Lung (tissue), 12 donors: ENCODE results near the gene OR6Y1. TPM values are rescaled to one million over a fixed set of nuclear protein-coding genes. Genes with fewer than 3 reads are reported as not detected.

Experiments
- ATAC-seq: fragments of 200-7000 bp; cut with Tn5 transposase; one replicate; pipeline ENCODE4 v1.9.1; 2020; ENCODE audit warnings: moderate number of reproducible peaks; ENCODE audit not compliant: insufficient read depth, low FRiP score
- DNase-seq, 3 donors: peaks; one replicate each; pipeline ENCODE4 v3.0.0-alpha.2; 2013 to 2017
- H3K27ac ChIP-seq, 2 donors: one replicate each; pipeline ENCODE4 v1.5.1; 2013; ENCODE audit warnings: mild to moderate bottlenecking in 2 of 2, moderate library complexity in 2 of 2, control low read depth in 1 of 2, inconsistent platforms in 1 of 2, low read depth in 1 of 2, low read length in 1 of 2
- H3K27me3 ChIP-seq, 3 donors: one replicate each; pipeline ENCODE4 v1.5.1; 2013; ENCODE audit warnings: low read length in 2 of 3; ENCODE audit not compliant: control insufficient read depth in 3 of 3, insufficient read depth in 3 of 3
- H3K36me3 ChIP-seq, 4 donors: one replicate each; pipeline ENCODE4 v1.5.1; 2013; ENCODE audit warnings: low read length in 4 of 4, mild to moderate bottlenecking in 1 of 4, moderate library complexity in 1 of 4; ENCODE audit not compliant: control insufficient read depth in 4 of 4, insufficient read depth in 4 of 4
- H3K4me1 ChIP-seq, 5 donors: one replicate each; pipeline ENCODE4 v1.5.1; 2013; ENCODE audit warnings: low read length in 5 of 5, mild to moderate bottlenecking in 2 of 5, moderate library complexity in 1 of 5; ENCODE audit not compliant: control insufficient read depth in 5 of 5, insufficient read depth in 5 of 5
- H3K4me3 ChIP-seq: one replicate; pipeline ENCODE4 v1.5.1; 2013; ENCODE audit warnings: mild to moderate bottlenecking, control low read depth, moderate library complexity
- H3K9ac ChIP-seq, 2 donors: one replicate each; pipeline ENCODE4 v1.5.1; 2013; ENCODE audit warnings: low read length in 2 of 2, control low read depth in 1 of 2; ENCODE audit not compliant: insufficient read depth in 1 of 2
- H3K9me3 ChIP-seq, 4 donors: one replicate each; pipeline ENCODE4 v1.5.1; 2013; ENCODE audit warnings: low read length in 3 of 4, mild to moderate bottlenecking in 1 of 4, moderate library complexity in 1 of 4; ENCODE audit not compliant: control insufficient read depth in 4 of 4, insufficient read depth in 3 of 4
- CTCF ChIP-seq: IDR thresholded peaks from 2 replicates; pipeline ENCODE4 v1.5.1; 2012; ENCODE audit warnings: mild to moderate bottlenecking; ENCODE audit errors: control extremely low read depth, extremely low read depth
- WGBS, 2 donors: extraction: QIAGEN DNeasy Blood & Tissue Kit; methylation state at CpG; one replicate each; pipeline ENCODE4 v1.1.7; 2013; 5-methylcytosine and 5-hydroxymethylcytosine counted together
- polyA plus RNA-seq, 2 donors: library from polyadenylated mRNA; stranded (reverse); fragments of 200-250 nt; gene quantifications; one replicate each; pipeline ENCODE4 v1.2.1, GENCODE V29; 2013
- total RNA-seq, 2 donors: library from RNA; depleted of rRNA in 1 of 2; stranded (reverse); fragments of >200 nt in 1 of 2; gene quantifications; one replicate each; pipeline ENCODE4 v1.2.1, GENCODE V29; 2014 to 2021
- donor health status: control.
- donor health status: control.
- donor health status: Bipolar disorder and iron deficiency.
- donor health status: healthy.
- donor health status: DM: yes; HTN: yes; CAD: no.

The OR6Y1 gene
- total and polyA plus RNA-seq, 4 donors, result not detected

DNA sequence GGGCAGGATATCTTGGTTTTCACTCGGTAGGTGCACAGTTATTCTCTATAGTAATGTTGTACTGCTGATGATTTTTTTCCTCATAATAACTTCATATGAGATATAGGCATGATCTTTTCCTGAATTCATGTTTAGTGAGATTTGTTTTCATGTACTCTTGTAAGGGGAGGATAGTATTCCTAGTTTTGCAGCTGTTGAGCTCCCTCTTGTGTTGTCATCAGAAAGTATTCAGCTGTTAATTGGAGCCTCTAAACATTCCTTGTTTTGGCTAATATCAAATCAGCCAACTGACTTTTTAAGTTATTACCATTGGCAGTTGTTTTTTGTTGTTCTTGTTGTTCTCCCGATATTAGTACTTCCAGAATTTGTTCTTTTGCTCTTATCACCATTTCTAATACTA is 57.8 kb downstream of the OR6Y1 start:
- WGBS, 2 donors, result 36 to 40% methylated on average over 2 of the region's 2 CpGs
- no peak for TF ChIP-seq CTCF
- H3K4me1 ChIP-seq, result no peaks in the 10 kb centered on the region
- peak in 2 of 3 donors; percentile 18 to 30 for DNase-seq
- H3K27me3 ChIP-seq, result no peaks in the 10 kb centered on the region
- no peak overlapping the region for H3K27ac ChIP-seq
- no peak for ATAC-seq
- no peaks in the 10 kb centered on the region for H3K36me3 ChIP-seq
- H3K4me3 ChIP-seq, result no peak overlapping the region
- peaks cover 0 to 2% (median 0%) of the 10 kb centered on the region in 4 donors for H3K9me3 ChIP-seq
- no peak overlapping the region for H3K9ac ChIP-seq

DNA sequence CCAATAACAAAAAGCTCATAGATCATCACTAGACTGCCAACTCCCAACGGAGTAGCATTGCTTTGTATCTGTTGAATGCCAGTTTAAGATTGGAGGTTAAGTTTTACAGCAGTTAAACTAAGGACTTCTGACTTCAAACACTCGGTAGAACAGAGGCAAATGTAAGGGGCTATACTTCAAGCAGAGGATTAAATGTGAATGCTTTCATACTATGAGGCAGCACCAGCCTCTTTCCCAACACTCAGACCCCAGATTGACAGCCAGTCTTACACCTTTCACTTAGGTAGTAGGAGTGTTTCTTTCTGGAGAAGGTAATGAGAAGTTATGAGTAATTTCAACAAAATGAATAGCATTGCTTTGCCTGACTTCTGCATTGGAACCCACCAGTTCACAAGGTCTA is 59.4 kb downstream of the OR6Y1 start:
- DNase-seq (no peak), ATAC-seq (no peak)
- no peak for TF ChIP-seq CTCF
- Histone ChIP-seq H3K27me3 (no peaks in the 10 kb centered on the region), H3K4me1 (no peaks in the 10 kb centered on the region), H3K36me3 (no peaks in the 10 kb centered on the region), H3K27ac (no peak overlapping the region), H3K9me3 (no peaks in the 10 kb centered on the region), H3K9ac (no peak overlapping the region), H3K4me3 (no peak overlapping the region)
- WGBS, 2 donors, result 19 to 32% methylated on average over 2 of the region's 2 CpGs

Other genes starting within 250 kb of the OR6Y1 start
- gene CD1B, start 222.9 kb downstream of the OR6Y1 start, total RNA-seq, result not detected
- gene CD1B, start 222.9 kb downstream of the OR6Y1 start, polyA plus RNA-seq, result under 1 TPM; 0.02 to 0.30 TPM
- gene CD1E, start 200.5 kb downstream of the OR6Y1 start, total RNA-seq, result 1 to 10 TPM in 1 of 2 donors, under 1 TPM in 1; 0.55 to 1.3 TPM
- gene CD1E, start 200.5 kb downstream of the OR6Y1 start, polyA plus RNA-seq, result under 1 TPM; 0.30 to 0.49 TPM
- gene OR10T2, start 154.9 kb downstream of the OR6Y1 start, total RNA-seq, result not detected
- gene OR10T2, start 154.9 kb downstream of the OR6Y1 start, polyA plus RNA-seq, result not detected
- gene OR10K2, start 128.2 kb downstream of the OR6Y1 start, total RNA-seq, result not detected
- gene OR10K2, start 128.2 kb downstream of the OR6Y1 start, polyA plus RNA-seq, result not detected
- gene OR10K1, start 92.6 kb downstream of the OR6Y1 start, total RNA-seq, result not detected
- not detected for gene OR10K1, start 92.6 kb downstream of the OR6Y1 start, polyA plus RNA-seq
- not detected for gene OR10R2, start 82.2 kb downstream of the OR6Y1 start, total RNA-seq
- not detected for gene OR10R2, start 82.2 kb downstream of the OR6Y1 start, polyA plus RNA-seq
- gene OR6P1, start 16.2 kb upstream of the OR6Y1 start, total RNA-seq, result not detected
- not detected for gene OR6P1, start 16.2 kb upstream of the OR6Y1 start, polyA plus RNA-seq
- gene OR10X1, start 25.5 kb upstream of the OR6Y1 start, total RNA-seq, result not detected
- not detected for gene OR10X1, start 25.5 kb upstream of the OR6Y1 start, polyA plus RNA-seq
- gene OR10Z1, start 50.9 kb upstream of the OR6Y1 start, total RNA-seq, result not detected
- gene OR10Z1, start 50.9 kb upstream of the OR6Y1 start, polyA plus RNA-seq, result not detected
- gene SPTA1, start 132.3 kb upstream of the OR6Y1 start, total RNA-seq, result 10 to 100 TPM in 1 of 2 donors, under 1 TPM in 1; 0.31 to 21.1 TPM
- under 1 TPM; 0.02 to 0.17 TPM for gene SPTA1, start 132.3 kb upstream of the OR6Y1 start, polyA plus RNA-seq
- gene OR6K2, start 146.2 kb upstream of the OR6Y1 start, total RNA-seq, result not detected
- not detected for gene OR6K2, start 146.2 kb upstream of the OR6Y1 start, polyA plus RNA-seq
- gene OR6K3, start 166.3 kb upstream of the OR6Y1 start, total RNA-seq, result under 1 TPM in 1 of 2 donors, not detected in 1; 0.09 TPM
- under 1 TPM; 0.06 to 0.12 TPM for gene OR6K3, start 166.3 kb upstream of the OR6Y1 start, polyA plus RNA-seq
- not detected for gene OR6K6, start 200.3 kb upstream of the OR6Y1 start, total RNA-seq
- gene OR6K6, start 200.3 kb upstream of the OR6Y1 start, polyA plus RNA-seq, result not detected
- gene OR6N1, start 217.8 kb upstream of the OR6Y1 start, total RNA-seq, result under 1 TPM in 1 of 2 donors, not detected in 1; 0.80 TPM
- 1 to 10 TPM in 1 of 2 donors, not detected in 1; 8.7 TPM for gene OR6N1, start 217.8 kb upstream of the OR6Y1 start, polyA plus RNA-seq
- not detected for gene OR6N2, start 226.8 kb upstream of the OR6Y1 start, total RNA-seq
- gene OR6N2, start 226.8 kb upstream of the OR6Y1 start, polyA plus RNA-seq, result not detected